Measurements from ENCODE around the gene WDR49. TPM values are rescaled to one million over a fixed set of nuclear protein-coding genes. Genes with fewer than 3 reads are reported as not detected.

The WDR49 gene
- 1 to 10 TPM in 1 of 3 donors, under 1 TPM in 2; 0.80 to 1.9 (median 0.98) TPM for total RNA-seq

- TF ChIP-seq CTCF (IDR thresholded peaks at IDR 0.05): no peak
- TF ChIP-seq POLR2AphosphoS5 (IDR thresholded peaks at IDR 0.05): no peak
- no peak for TF ChIP-seq POLR2A (IDR thresholded peaks at IDR 0.05)
- no peaks in the 10 kb centered on the region for H3K9me3 ChIP-seq
- no peak within 1 kb of the TSS for H3K4me3 ChIP-seq
- H3K36me3 ChIP-seq: no peaks in the 10 kb centered on the region
- H3K27me3 ChIP-seq: no peaks in the 10 kb centered on the region
- no peak for DNase-seq (ENCODE audit: low spot score in 2 of 2)
- intact Hi-C loops (cut with DNase I; ENCODE audit: low total_unique reads): no loop called here
- H3K27ac ChIP-seq: no peak within 1 kb of the TSS
- H3K4me1 ChIP-seq: no peaks in the 10 kb centered on the region
Measured at GRCh38 chr3:167653760-167654159, at the start of gene WDR49. Gene WDR49 (minus strand): TSS chr3:167653942. CDS start chr3:167653425, 517 bp downstream.

GRCh38 chr3:167700926-167701325 is 47.2 kb upstream of the WDR49 start:
- Histone ChIP-seq H3K9me3 (no peaks in the 10 kb centered on the region), H3K27me3 (no peaks in the 10 kb centered on the region), H3K4me3 (no peak overlapping the region), H3K36me3 (no peaks in the 10 kb centered on the region), H3K4me1 (no peaks in the 10 kb centered on the region), H3K27ac (no peak overlapping the region)
- no peak for TF ChIP-seq CTCF (IDR thresholded peaks at IDR 0.05)
- no peak for TF ChIP-seq POLR2AphosphoS5 (IDR thresholded peaks at IDR 0.05)
- no peak for TF ChIP-seq POLR2A (IDR thresholded peaks at IDR 0.05)
- intact Hi-C loops (cut with DNase I; ENCODE audit: low total_unique reads): no loop called here
- no peak for DNase-seq (ENCODE audit: low spot score in 2 of 2)

GRCh38 chr3:167700046-167700445 is 46.3 kb upstream of the WDR49 start:
- Histone ChIP-seq H3K27ac (no peak overlapping the region), H3K27me3 (no peaks in the 10 kb centered on the region), H3K9me3 (no peaks in the 10 kb centered on the region), H3K4me3 (no peak overlapping the region), H3K36me3 (no peaks in the 10 kb centered on the region), H3K4me1 (no peaks in the 10 kb centered on the region)
- DNase-seq (ENCODE audit: low spot score in 2 of 2): no peak
- TF ChIP-seq CTCF (IDR thresholded peaks at IDR 0.05): no peak
- TF ChIP-seq POLR2A (IDR thresholded peaks at IDR 0.05): no peak
- no peak for TF ChIP-seq POLR2AphosphoS5 (IDR thresholded peaks at IDR 0.05)
- intact Hi-C loops (cut with DNase I; ENCODE audit: low total_unique reads): no loop called here

- Histone ChIP-seq H3K4me3 (no peak overlapping the region), H3K9me3 (no peaks in the 10 kb centered on the region), H3K27me3 (no peaks in the 10 kb centered on the region), H3K27ac (no peak overlapping the region), H3K36me3 (no peaks in the 10 kb centered on the region), H3K4me1 (no peaks in the 10 kb centered on the region)
- intact Hi-C loops (cut with DNase I; ENCODE audit: low total_unique reads): no loop called here
- TF ChIP-seq POLR2AphosphoS5 (IDR thresholded peaks at IDR 0.05): no peak
- TF ChIP-seq POLR2A (IDR thresholded peaks at IDR 0.05): no peak
- TF ChIP-seq CTCF (IDR thresholded peaks at IDR 0.05): no peak
- no peak for DNase-seq (ENCODE audit: low spot score in 2 of 2)
Measured at GRCh38 chr3:167694121-167694520, 40.4 kb upstream of the WDR49 start.

- DNase-seq (ENCODE audit: low spot score in 2 of 2): no peak
- peaks cover 6% of the 10 kb centered on the region for H3K36me3 ChIP-seq
- TF ChIP-seq CTCF (IDR thresholded peaks at IDR 0.05): no peak
- TF ChIP-seq POLR2AphosphoS5 (IDR thresholded peaks at IDR 0.05): no peak
- TF ChIP-seq POLR2A (IDR thresholded peaks at IDR 0.05): no peak
- H3K9me3 ChIP-seq: no peaks in the 10 kb centered on the region
- intact Hi-C loops (cut with DNase I; ENCODE audit: low total_unique reads): no loop called here
- no peak overlapping the region for H3K27ac ChIP-seq
- H3K27me3 ChIP-seq: no peaks in the 10 kb centered on the region
- H3K4me1 ChIP-seq: no peaks in the 10 kb centered on the region
- no peak overlapping the region for H3K4me3 ChIP-seq
Measured at GRCh38 chr3:167691366-167691765, 37.6 kb upstream of the WDR49 start.
